ENCODE results near the gene PPIL4.

- TF ChIP-seq POLR2A (IDR thresholded peaks at IDR 0.05; ENCODE audit: low read length), result no peak
- no peak for TF ChIP-seq GATA1 (IDR thresholded peaks at IDR 0.05; ENCODE audit: low read depth, low read length)
These were observed 42.0 kb downstream of the PPIL4 start for GRCh38 chr6:149503872-149504271.

Data from erythroblast (primary cell).